Measurements from ENCODE around the gene POC1A. TPM values are rescaled to one million over a fixed set of nuclear protein-coding genes. Genes with fewer than 3 reads are reported as not detected.

Gene POC1A
- total and polyA plus RNA-seq, 2 of the 4 experiments (the other 2 are of a cell fraction), result 10.6 to 11.5 TPM

DNA sequence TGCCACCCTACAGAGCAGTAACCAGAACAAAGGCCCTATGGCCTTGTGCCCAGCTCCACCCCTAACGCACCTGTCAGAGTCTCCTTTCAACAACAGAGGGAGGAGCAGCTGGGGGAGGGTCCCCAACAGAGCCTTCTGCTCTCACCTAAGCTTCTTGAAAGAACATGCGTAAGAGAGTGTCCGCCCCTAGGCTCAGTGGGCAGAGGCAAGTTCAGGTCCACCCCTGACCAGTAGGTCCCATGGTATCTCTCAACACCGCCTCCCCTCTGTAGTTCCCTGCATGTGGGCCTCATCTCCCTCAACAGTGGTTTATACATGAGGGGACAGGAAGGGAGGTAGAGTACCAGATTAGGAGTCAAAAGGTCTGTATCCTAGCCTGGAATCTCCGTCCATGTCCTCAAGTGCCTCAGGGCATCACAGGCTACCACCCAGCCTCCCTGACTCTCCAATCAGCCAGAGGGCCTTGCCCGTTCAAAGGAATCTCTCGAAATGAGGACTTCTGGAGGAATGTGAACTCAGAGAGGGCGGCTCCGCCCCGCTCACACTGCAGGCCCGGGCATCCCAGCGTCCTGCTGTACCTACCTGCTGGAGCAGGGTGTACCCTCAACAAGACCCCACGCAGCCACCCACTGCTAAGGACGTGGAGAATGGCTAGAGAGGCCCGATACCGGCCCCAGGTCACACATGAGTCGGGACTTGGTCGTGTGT lies 680 bp downstream of the POC1A start:
- peak overlapping the region; percentile 30; the same call in 1 of the 2 replicates for H3K9ac ChIP-seq (ENCODE audit: low read depth, low read length)
- CTCF ChIA-PET, result interaction anchor here (2.1 kb wide), 1 partner anchor 17 kb away, joined by 4 read pairs; no protein-coding TSS in a partner anchor
- dilution Hi-C loops (cut with HindIII; ENCODE audit: low sequenced_read_pairs, unreplicated experiment), result no loop called here
- TF ChIP-seq FOS (IDR thresholded peaks at IDR 0.05; ENCODE audit: low read depth, low read length) (no peak), POLR2A (IDR thresholded peaks at IDR 0.05; ENCODE audit: low read depth, low read length) (no peak), MXI1 (IDR thresholded peaks at IDR 0.05; ENCODE audit: borderline replicate concordance, low read depth, low read length) (no peak), MAFK (IDR thresholded peaks at IDR 0.05; ENCODE audit: low read depth, low read length) (no peak), RCOR1 (IDR thresholded peaks at IDR 0.05; ENCODE audit: insufficient replicate concordance, low read length) (no peak), CHD1 (IDR thresholded peaks at IDR 0.05; ENCODE audit: low read depth, low read length) (no peak), CEBPB (IDR thresholded peaks at IDR 0.05; ENCODE audit: low read depth, low read length) (no peak), RFX5 (IDR thresholded peaks at IDR 0.05; ENCODE audit: low read depth, low read length) (no peak), NFE2L2 (IDR thresholded peaks at IDR 0.05; ENCODE audit: low read depth, low read length) (no peak), RAD21 (IDR thresholded peaks at IDR 0.05; ENCODE audit: low read length) (no peak), BHLHE40 (IDR thresholded peaks at IDR 0.05; ENCODE audit: low read depth, low read length) (no peak)
- TF ChIP-seq, protein P1, sequence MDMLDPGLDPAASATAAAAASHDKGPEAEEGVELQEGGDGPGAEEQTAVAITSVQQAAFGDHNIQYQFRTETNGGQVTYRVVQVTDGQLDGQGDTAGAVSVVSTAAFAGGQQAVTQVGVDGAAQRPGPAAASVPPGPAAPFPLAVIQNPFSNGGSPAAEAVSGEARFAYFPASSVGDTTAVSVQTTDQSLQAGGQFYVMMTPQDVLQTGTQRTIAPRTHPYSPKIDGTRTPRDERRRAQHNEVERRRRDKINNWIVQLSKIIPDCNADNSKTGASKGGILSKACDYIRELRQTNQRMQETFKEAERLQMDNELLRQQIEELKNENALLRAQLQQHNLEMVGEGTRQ (IDR thresholded peaks at IDR 0.05; ENCODE audit: low read depth, low read length), result no peak
- TF ChIP-seq, protein P2, sequence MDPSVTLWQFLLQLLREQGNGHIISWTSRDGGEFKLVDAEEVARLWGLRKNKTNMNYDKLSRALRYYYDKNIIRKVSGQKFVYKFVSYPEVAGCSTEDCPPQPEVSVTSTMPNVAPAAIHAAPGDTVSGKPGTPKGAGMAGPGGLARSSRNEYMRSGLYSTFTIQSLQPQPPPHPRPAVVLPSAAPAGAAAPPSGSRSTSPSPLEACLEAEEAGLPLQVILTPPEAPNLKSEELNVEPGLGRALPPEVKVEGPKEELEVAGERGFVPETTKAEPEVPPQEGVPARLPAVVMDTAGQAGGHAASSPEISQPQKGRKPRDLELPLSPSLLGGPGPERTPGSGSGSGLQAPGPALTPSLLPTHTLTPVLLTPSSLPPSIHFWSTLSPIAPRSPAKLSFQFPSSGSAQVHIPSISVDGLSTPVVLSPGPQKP (IDR thresholded peaks at IDR 0.05; ENCODE audit: borderline replicate concordance, low read depth, low read length), result no peak
- TF ChIP-seq, protein P3, sequence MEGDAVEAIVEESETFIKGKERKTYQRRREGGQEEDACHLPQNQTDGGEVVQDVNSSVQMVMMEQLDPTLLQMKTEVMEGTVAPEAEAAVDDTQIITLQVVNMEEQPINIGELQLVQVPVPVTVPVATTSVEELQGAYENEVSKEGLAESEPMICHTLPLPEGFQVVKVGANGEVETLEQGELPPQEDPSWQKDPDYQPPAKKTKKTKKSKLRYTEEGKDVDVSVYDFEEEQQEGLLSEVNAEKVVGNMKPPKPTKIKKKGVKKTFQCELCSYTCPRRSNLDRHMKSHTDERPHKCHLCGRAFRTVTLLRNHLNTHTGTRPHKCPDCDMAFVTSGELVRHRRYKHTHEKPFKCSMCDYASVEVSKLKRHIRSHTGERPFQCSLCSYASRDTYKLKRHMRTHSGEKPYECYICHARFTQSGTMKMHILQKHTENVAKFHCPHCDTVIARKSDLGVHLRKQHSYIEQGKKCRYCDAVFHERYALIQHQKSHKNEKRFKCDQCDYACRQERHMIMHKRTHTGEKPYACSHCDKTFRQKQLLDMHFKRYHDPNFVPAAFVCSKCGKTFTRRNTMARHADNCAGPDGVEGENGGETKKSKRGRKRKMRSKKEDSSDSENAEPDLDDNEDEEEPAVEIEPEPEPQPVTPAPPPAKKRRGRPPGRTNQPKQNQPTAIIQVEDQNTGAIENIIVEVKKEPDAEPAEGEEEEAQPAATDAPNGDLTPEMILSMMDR (conservative IDR thresholded peaks at IDR 0.05; ENCODE audit: low read depth, low read length), result no peak

More for the DNA sequence above, 680 bp downstream of the POC1A start:
- no peak overlapping the region for H2BK20ac ChIP-seq (ENCODE audit: low read depth, low read length)
- H4K8ac ChIP-seq (ENCODE audit: low read depth in 2 of 2, low read length in 2 of 2), result peak overlapping the region in 1 of 2 experiments; percentile 50; a peak in 1 of 4 replicates
- no peak overlapping the region for H2BK15ac ChIP-seq (ENCODE audit: low read depth, low read length)
- no peak overlapping the region for H4K5ac ChIP-seq (ENCODE audit: low read depth, low read length)
- BruUV-seq (replicated peaks), result no TSS peak
- no peaks in the 10 kb centered on the region for H4K20me1 ChIP-seq (ENCODE audit: insufficient read depth, low read length)
- in situ Hi-C loops (cut with MboI; ENCODE audit: low sequenced_read_pairs), result loop anchor here (25.0 kb wide), 1 partner anchor 1816 kb away; the partner anchor contains the start of genes RASSF1, TUSC2 and ZMYND10
- peak overlapping the region; percentile 74 for H3K4me3 ChIP-seq (ENCODE audit: insufficient read depth, low read depth, low read length)
- ATAC-seq (ENCODE audit: low read depth) (peak; percentile 24), DNase-seq (peak; percentile 11)
- peak overlapping the region; percentile 31; the same call in 1 of the 2 replicates for H4K91ac ChIP-seq (ENCODE audit: insufficient read depth, low read depth, low read length)
- peak overlapping the region; percentile 45 for H3K4ac ChIP-seq (ENCODE audit: low read depth, low read length)
- H2AK5ac ChIP-seq (ENCODE audit: low read depth, low read length), result no peak overlapping the region; the same call in 1 of the 2 replicates
- peaks cover 7% of the 10 kb centered on the region; the same call in 1 of the 2 replicates for H3K9me1 ChIP-seq (ENCODE audit: insufficient read depth, low read length)
- H3K79me1 ChIP-seq (ENCODE audit: low read depth in 1 of 2, low read length in 2 of 2), result peaks cover 25 to 35% of the 10 kb centered on the region in 2 experiments
- H3K56ac ChIP-seq (ENCODE audit: extremely low read depth, insufficient read depth, low read length), result peak overlapping the region; percentile 67; the same call in 1 of the 2 replicates
- no peak overlapping the region for H2BK120ac ChIP-seq (ENCODE audit: low read depth, low read length)
- peak overlapping the region; percentile 70 for H3K4me2 ChIP-seq (ENCODE audit: low read depth, low read length)
- H2AK9ac ChIP-seq (replicated peaks; ENCODE audit: low read depth, low read length, poor library complexity), result peak overlapping the region; percentile 53
- peak overlapping the region; percentile 52; the same call in 1 of the 2 replicates for H3K14ac ChIP-seq (replicated peaks; ENCODE audit: low read depth, low read length)
- intact Hi-C loops (cut with micrococcal nuclease), result loop anchor here (5.0 kb wide), 1 partner anchor 44 kb away; the partner anchor contains the start of gene ALAS1
- H2AFZ ChIP-seq (replicated peaks; ENCODE audit: low read length, poor library complexity), result peak overlapping the region; percentile 95
- H3K23ac ChIP-seq (ENCODE audit: low read depth, low read length), result peak overlapping the region; percentile 63; the same call in 1 of the 2 replicates
- WGBS, 2 experiments (ENCODE audit: extremely low coverage in 2 of 2, insufficient read length in 1 of 2), result 0% methylated on average over 2 of the region's 18 CpGs; no CpG with 5 or more reads in 1 of the 2 experiments
- H3K36me3 ChIP-seq (ENCODE audit: control insufficient read depth, insufficient read depth, low read length), result no peaks in the 10 kb centered on the region; the same call in 1 of the 2 replicates
- no peak overlapping the region for H2BK5ac ChIP-seq (ENCODE audit: low read depth, low read length, poor library complexity, severe bottlenecking)
- peak overlapping the region; percentile 47; the same call in 1 of the 2 replicates for H3K27ac ChIP-seq (ENCODE audit: insufficient read depth, low read length)
- H3K9me3 ChIP-seq (ENCODE audit: control insufficient read depth, insufficient read depth, low read length), result no peaks in the 10 kb centered on the region
- POLR2A ChIA-PET (ENCODE audit: unreplicated experiment), result no interaction called here
- peaks cover 5% of the 10 kb centered on the region for H3K4me1 ChIP-seq (ENCODE audit: control insufficient read depth, insufficient read depth, low read length)
- H3K18ac ChIP-seq (ENCODE audit: low read depth, low read length), result no peak overlapping the region
- no peaks in the 10 kb centered on the region for H3K27me3 ChIP-seq (ENCODE audit: control insufficient read depth, insufficient read depth, low read length)

All from IMR-90 (cell line).